ENCODE measurements around the gene H2BK1.

DNA sequence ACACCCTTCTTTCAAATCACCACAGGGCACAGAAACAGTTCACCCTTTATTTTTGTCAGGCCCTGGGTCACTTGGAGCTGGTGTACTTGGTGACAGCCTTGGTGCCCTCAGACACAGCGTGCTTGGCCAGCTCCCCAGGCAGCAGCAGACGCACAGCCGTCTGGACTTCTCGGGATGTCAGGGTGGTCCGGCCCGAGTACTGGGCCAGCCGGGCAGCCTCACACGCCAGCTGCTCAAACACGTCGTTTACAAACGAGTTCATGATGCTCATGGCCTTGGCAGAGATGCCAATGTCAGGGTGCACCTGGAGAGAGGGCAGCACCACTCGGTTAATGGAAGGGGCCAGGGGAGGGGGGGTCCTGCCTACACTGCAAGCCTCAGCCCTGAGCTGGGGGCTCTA is 2.5 kb downstream of the H2BK1 start:
- TF ChIP-seq CTCF (IDR thresholded peaks at IDR 0.05) (no peak), POLR2A (IDR thresholded peaks at IDR 0.05) (no peak)

Data from sigmoid colon (tissue), 3 donors.